ENCODE measurements around the gene KRT72.

DNA sequence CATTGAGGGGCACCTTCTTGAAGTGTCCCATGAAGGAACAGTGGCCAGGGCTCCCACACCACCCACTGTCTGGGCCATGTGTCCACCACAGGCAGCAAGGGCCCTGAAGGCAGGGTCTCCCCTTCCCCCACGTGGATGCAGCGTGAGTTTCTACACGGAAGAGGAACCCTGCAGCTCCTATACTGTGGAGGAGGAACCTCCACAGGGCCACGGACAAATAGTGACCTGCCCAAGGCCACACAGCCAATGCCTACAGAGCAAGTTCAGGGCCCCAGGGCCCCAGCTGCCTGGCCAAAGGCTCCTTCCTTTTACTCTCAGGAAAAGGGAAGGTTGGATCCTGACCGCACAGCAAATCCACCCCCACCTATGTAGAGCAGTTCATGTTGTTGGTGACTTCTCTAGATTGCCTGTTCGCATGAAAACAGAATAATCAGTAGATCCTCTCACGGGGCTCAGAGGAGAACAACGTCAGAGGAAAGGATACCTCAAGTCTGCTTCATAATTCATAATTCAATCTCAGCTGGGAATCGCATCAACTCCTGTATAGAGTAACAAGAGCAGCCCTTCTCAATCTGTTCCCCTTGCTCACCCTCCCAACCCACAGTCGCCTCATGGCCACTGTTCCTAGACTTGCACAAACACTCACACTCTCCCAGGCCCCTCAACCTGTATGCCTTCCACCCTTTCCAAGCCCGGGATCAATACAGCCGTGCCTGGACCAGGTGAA, 28.2 kb upstream of the KRT72 start:
- TF ChIP-seq, protein P1, sequence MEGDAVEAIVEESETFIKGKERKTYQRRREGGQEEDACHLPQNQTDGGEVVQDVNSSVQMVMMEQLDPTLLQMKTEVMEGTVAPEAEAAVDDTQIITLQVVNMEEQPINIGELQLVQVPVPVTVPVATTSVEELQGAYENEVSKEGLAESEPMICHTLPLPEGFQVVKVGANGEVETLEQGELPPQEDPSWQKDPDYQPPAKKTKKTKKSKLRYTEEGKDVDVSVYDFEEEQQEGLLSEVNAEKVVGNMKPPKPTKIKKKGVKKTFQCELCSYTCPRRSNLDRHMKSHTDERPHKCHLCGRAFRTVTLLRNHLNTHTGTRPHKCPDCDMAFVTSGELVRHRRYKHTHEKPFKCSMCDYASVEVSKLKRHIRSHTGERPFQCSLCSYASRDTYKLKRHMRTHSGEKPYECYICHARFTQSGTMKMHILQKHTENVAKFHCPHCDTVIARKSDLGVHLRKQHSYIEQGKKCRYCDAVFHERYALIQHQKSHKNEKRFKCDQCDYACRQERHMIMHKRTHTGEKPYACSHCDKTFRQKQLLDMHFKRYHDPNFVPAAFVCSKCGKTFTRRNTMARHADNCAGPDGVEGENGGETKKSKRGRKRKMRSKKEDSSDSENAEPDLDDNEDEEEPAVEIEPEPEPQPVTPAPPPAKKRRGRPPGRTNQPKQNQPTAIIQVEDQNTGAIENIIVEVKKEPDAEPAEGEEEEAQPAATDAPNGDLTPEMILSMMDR (conservative IDR thresholded peaks at IDR 0.05; ENCODE audit: low read depth, low read length), result no peak
- no peak for TF ChIP-seq EZH2phosphoT487 (IDR thresholded peaks at IDR 0.05; ENCODE audit: borderline replicate concordance, low read length)
- no peak for TF ChIP-seq EZH2 (IDR thresholded peaks at IDR 0.05; ENCODE audit: low read length, unreplicated experiment)
